Measurements from ENCODE around the gene EPHA1. TPM values are rescaled to one million over a fixed set of nuclear protein-coding genes. Genes with fewer than 3 reads are reported as not detected.
A peak's percentile ranks its signal among the peaks of the same experiment; 100 is the strongest.

EPHA1 gene
- total RNA-seq, 1 donor = 2.3 TPM

DNA sequence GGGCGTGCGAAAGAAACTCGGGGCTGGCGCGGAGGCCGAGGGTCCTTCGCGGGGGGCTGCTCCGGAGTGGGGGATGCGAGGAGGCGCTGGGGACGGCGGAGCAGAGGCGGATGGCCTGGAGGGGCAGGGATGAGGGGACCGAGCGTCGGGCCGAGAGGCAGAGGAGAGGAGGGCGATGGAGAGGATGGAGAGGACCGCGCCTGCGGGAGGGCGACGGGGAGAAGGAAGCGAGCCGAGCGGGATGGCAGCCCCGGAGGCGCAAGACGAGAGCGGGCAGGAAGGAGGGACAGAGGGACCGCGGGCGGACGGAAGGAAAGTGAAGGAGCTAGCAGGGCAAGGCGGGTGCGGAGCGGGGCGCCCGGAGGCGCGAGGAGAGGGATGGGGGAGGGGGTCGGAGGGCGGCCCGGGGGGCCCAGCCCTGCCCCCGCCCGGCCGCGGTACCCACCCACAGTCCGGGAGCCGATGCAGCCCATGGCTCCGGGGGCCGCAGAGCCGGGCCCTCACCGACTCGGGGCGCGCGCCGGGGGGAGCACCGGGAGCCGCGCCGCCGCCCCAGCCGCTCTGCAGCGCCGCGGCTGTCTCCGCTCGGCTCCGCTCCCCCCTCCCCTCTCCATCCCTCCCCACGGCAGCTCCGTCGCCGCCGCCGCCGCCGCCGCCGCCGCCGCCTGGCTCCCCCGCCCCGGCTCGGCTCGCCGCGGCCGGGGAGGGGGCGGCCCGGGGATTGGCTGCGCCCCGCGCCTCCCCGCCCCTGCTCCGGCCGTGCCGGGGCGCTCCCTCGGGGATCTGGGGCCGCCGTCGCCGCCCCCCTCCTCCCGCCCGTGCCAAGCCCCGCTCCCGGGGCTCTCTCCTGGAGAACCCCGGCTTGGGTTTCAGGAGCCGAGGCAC is 46.3 kb downstream of the EPHA1 start, which contains the start of gene FAM131B:
FAM131B (minus strand) TSS at position 583 of the 885 bp plus-strand sequence; CDS start at position 473, 110 bp downstream.
- H3K9me3 ChIP-seq (ENCODE audit: low read depth, low read length) = no peaks in the 10 kb centered on the region
- peaks cover 30% of the 10 kb centered on the region for H3K27me3 ChIP-seq (ENCODE audit: insufficient read depth, low read length)
- H3K4me3 ChIP-seq (ENCODE audit: low read length) = peak within 1 kb of the TSS; percentile 33
- peaks cover 11% of the 10 kb centered on the region for H3K4me1 ChIP-seq (ENCODE audit: insufficient read depth, low read length)

DNA sequence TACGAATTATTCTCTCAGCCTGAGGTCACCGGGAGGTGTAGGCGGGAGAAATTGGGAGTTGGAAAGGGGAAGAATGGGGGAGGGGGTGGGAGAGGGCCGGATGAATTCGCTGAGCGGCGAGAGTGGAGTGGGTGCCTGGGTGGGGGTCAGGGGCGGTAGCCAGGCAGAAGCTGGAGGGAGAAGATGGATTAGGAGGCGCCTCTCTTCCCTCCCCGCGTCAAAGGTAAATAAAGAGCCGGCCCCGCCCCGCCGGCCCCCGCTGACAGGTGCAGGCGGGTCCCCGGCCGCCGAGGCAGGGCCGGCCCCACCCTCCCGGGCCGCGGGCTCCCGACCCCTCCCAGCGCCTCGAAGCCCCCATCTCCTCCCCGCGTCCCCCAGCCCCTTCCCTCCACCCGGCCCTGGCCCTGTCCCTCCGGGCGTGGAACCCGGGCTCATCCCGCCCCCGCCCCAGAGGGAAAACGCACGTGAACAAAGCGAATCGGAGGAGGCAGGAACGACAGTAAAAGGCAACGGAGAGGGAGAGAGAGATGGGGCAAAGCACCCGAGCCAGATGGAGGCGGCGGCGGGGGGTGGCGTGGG is 47.0 kb downstream of the EPHA1 start:
- H3K27me3 ChIP-seq (ENCODE audit: insufficient read depth, low read length) = peaks cover 30% of the 10 kb centered on the region
- H3K4me1 ChIP-seq (ENCODE audit: insufficient read depth, low read length) = peaks cover 11% of the 10 kb centered on the region
- H3K4me3 ChIP-seq (ENCODE audit: low read length) = no peak overlapping the region
- no peaks in the 10 kb centered on the region for H3K9me3 ChIP-seq (ENCODE audit: low read depth, low read length)

DNA sequence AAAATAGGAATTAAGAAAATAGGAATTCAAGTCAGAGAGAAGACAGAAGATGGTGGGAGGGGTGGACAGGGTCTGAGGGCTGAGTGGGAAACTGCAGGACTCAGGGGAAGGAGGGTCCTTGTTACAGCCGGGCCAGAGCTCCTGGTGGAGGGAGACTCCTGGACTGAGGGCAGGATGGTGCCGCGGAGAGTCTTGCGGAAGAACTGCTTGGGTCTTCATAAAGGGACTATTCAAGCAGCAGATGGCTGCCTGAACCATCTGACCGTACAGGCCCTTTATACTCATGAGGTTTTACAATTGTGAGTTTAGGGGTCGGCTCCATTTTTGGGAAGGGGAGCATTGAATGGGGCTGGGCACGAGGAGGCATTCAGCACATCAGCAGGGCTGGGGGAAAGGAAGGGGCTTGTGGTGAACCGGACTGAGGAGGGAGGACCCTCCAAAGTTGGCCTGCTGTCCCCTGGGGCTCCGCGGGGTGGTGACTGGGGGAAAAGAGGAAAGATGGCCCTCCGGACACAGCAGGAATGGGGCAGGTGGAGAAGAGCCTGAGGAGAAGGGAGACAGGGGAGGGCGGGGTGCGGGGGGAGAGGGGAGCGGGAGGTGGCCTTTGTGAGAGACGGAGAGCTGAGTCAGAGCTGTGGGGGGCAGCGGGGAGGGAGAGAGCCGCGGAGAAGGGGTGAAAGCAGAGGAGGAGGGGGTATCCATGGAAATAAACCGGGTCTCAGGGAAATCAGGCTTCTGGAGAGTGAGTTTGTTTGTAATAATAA is 47.7 kb downstream of the EPHA1 start:
- Histone ChIP-seq H3K4me1 (ENCODE audit: insufficient read depth, low read length) (peaks cover 11% of the 10 kb centered on the region), H3K4me3 (ENCODE audit: low read length) (no peak overlapping the region), H3K9me3 (ENCODE audit: low read depth, low read length) (no peaks in the 10 kb centered on the region), H3K27me3 (ENCODE audit: insufficient read depth, low read length) (peaks cover 30% of the 10 kb centered on the region)

DNA sequence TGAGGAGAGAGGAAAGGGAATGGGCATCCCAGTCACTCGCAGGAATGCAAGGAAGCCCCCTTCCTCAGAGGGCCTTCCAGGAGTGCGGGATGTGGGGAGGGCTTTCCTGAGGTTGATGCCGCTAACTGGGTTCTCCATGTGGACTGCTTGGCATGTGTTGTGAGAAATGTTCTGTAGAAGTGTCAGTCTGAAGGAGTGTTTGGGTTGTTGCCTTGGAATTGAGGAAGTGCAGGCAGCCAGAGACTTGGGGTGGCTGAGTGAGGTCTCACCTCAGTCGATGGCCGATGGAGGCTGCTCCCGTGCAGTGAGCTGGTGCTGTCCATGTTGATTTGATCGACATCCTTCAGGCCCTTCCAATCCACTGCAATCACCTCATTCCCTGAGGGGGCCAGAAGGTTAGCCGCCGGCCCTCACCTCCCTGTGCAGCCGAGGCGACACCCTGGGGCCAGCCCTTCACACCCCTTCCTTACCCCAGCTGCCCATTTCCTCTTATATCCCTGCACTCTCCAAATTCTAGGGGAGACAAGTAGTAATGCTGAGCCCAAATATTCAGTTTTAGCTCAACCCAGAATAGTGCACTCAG is 48.8 kb downstream of the EPHA1 start:
- peaks cover 11% of the 10 kb centered on the region for H3K4me1 ChIP-seq (ENCODE audit: insufficient read depth, low read length)
- H3K4me3 ChIP-seq (ENCODE audit: low read length) = no peak overlapping the region
- H3K27me3 ChIP-seq (ENCODE audit: insufficient read depth, low read length) = peaks cover 21% of the 10 kb centered on the region
- H3K9me3 ChIP-seq (ENCODE audit: low read depth, low read length) = no peaks in the 10 kb centered on the region

DNA sequence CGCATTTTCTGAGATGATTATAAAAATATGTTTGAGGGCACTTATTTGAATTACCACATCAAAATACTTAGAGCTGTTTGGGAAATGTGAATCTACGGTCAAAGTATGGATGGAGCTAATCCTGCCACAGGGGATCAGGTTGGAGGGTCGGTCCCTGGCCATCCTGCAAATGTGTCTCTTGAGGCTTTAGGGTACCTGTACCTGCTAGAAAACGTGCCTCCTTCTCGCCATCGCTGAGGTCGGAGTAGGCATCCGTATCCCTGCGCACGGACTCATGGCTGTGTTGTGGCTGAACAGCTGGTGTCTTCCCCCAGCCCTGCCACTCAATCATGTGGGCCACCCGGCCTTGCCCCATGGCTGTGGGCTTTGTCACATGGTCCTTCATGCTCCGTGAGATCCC is 50.0 kb downstream of the EPHA1 start:
- Histone ChIP-seq H3K9me3 (ENCODE audit: low read depth, low read length) (no peaks in the 10 kb centered on the region), H3K4me3 (ENCODE audit: low read length) (no peak overlapping the region), H3K4me1 (ENCODE audit: insufficient read depth, low read length) (peaks cover 11% of the 10 kb centered on the region), H3K27me3 (ENCODE audit: insufficient read depth, low read length) (peaks cover 9% of the 10 kb centered on the region)

DNA sequence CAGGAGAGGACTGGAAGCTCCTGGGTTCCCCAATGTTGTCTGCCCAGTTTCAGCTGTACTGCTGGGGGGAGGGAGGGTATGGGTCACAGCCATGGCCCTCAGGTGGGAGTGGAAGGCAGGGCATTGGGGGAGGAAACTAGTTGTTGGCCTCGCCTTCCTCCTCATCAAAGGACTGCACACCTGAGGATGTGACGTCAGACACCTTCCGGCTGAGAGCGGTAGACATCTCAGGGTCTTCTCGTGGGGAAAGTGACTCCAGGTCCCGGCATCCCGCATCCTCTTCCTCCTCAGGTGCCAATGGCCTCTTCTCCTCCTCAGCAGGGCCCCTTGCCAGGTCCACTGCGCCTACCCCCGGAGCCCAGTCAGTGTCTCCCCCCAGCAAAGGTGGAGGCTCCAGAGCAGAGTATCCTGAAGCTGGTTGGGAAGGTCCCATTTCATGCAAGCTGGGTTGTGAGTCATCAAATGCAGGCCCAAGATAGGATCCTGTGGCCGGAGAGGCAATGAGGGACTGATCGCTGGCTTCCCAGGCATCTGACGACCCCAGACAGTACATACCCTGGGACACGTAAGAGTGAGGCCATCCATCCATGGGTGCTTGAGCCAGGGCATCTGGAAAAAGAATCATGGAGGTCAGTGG is 52.1 kb downstream of the EPHA1 start:
- peaks cover 5% of the 10 kb centered on the region for H3K4me1 ChIP-seq (ENCODE audit: insufficient read depth, low read length)
- H3K27me3 ChIP-seq (ENCODE audit: insufficient read depth, low read length) = no peaks in the 10 kb centered on the region
- no peaks in the 10 kb centered on the region for H3K9me3 ChIP-seq (ENCODE audit: low read depth, low read length)
- no peak overlapping the region for H3K4me3 ChIP-seq (ENCODE audit: low read length)

DNA sequence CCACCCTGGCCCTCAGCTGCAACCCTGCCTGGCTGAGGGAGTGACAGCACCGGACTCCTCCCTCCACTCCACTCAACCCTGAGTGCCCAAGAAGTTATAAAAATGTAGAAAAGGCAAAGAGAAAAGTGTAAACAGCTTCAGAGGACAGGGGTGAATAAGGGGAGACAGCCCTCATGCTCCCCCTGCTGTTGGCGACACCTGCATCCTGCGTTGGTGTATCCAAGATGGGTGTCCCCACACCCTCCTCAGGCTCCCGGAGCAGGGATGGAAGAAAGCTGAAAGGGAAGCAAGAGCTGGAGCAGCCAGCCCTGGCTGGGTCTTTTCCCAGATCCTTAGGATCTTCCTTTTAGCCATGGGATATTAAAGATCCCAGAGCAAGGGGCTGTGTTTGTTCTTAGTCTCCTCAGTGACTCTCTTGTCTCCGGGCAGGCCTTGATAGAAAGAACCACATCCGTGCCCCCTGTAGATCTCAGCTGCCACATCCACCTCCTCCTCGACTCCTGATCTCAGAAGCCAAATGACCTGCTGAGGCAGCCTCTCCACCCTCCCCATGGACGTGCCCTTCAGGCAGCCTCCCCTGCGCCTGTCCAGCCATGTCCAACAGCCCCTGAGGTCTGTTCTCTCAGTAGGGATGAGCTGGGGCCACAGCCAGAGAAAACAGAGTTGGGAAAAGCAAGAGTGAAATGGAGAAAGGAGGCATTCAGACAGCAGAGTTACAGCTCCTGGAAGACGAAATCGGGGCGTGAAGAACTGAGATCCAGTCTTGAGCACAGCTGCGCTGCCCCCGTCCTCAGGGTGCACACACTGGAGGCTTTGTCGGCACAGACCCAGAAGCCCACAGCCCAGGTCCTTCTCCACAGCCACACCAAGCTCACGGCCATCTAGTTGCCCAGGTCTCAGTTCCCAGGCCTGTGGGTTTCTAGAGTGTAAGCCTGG is 52.9 kb downstream of the EPHA1 start:
- Histone ChIP-seq H3K4me1 (ENCODE audit: insufficient read depth, low read length) (peaks cover 5% of the 10 kb centered on the region), H3K4me3 (ENCODE audit: low read length) (no peak overlapping the region), H3K9me3 (ENCODE audit: low read depth, low read length) (no peaks in the 10 kb centered on the region), H3K27me3 (ENCODE audit: insufficient read depth, low read length) (no peaks in the 10 kb centered on the region)

DNA sequence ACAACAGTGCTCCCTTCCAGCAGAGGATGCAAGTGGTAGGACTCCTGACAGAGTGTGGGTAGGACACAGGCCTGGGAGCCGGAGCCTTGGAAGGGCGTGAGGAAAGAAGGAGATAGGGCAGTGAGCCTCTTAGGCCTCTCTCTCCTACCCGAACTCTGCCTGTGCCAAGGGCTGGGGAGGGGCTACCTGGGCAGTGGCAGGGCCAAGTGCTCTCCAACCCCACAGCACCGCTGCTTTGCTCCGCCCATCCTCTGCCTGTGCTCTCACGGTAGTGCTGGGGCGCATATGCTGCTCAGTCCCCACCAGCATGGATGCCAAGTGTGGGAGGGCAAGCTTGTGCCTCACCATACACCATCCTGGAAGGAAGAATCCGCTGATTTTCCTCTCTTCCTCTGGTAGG is 53.7 kb downstream of the EPHA1 start:
- no peaks in the 10 kb centered on the region for H3K9me3 ChIP-seq (ENCODE audit: low read depth, low read length)
- no peak overlapping the region for H3K4me3 ChIP-seq (ENCODE audit: low read length)
- H3K27me3 ChIP-seq (ENCODE audit: insufficient read depth, low read length) = no peaks in the 10 kb centered on the region
- H3K4me1 ChIP-seq (ENCODE audit: insufficient read depth, low read length) = peaks cover 4% of the 10 kb centered on the region

DNA sequence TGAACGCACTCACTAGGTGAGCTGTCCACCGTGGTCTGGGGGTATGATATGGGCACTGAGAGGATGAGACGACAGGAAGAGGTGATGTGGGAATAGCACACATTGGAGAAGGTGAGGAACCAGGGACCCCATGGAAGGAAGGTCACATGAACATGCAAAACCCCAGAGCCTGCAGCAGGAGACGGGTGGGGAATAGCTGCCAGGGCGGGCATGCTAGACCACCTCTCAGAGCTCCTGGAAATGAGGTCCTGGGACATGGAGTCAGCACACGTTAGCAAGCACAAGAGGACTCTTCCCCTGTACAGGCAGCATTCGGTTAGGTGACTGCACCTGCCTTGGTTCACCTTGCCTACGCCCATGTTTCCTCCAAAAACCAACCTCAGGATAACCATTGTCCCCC is 54.3 kb downstream of the EPHA1 start:
- no peaks in the 10 kb centered on the region for H3K4me1 ChIP-seq (ENCODE audit: insufficient read depth, low read length)
- H3K27me3 ChIP-seq (ENCODE audit: insufficient read depth, low read length) = no peaks in the 10 kb centered on the region
- no peaks in the 10 kb centered on the region for H3K9me3 ChIP-seq (ENCODE audit: low read depth, low read length)
- no peak overlapping the region for H3K4me3 ChIP-seq (ENCODE audit: low read length)

DNA sequence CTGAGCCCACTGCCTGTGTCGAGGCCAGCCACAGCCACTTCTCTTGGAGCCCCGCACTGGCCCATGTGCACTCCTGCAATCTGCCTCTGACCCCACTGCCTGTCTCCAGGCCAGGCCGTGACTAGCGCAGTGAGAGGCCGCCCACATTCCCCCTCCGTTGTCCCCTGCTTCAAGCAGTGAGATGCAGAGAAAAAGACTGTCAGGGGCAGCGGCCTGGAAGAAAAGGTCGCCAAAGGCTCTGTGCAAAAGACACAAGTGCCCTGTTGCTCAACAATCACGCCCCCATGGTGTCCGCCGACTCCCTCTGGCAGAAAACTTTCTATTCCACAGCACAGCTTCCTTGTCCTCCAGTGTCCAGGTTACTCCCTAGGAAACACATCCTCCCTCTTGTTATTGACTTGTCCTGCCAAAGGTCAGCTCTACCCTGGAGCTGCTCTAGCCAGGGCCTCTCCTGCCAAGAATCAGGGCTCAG is 56.1 kb downstream of the EPHA1 start:
- Histone ChIP-seq H3K4me3 (ENCODE audit: low read length) (no peak overlapping the region), H3K9me3 (ENCODE audit: low read depth, low read length) (no peaks in the 10 kb centered on the region)

DNA sequence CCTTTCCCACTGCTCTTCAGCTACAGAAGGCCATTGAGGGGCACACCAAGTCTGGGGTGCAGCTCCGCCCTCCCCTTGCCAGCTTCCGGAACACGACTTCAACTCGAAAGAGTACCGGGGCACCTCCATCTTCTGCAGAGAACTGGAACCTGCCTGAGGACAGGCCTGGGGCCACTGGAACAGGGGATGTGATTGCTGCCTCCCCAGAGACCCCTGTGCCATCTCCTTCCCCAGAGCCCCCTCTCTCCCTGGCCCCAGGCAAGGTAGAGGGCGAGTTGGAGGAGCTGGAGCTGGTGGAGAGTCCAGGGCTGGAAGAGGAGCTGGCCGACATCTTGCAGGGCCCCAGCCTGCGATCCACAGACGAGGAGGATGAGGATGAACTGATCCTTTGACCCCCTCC is 57.1 kb downstream of the EPHA1 start:
- no peaks in the 10 kb centered on the region for H3K4me1 ChIP-seq (ENCODE audit: insufficient read depth, low read length)
- no peaks in the 10 kb centered on the region for H3K9me3 ChIP-seq (ENCODE audit: low read depth, low read length)
- H3K27me3 ChIP-seq (ENCODE audit: insufficient read depth, low read length) = peaks cover 3% of the 10 kb centered on the region
- H3K4me3 ChIP-seq (ENCODE audit: low read length) = no peak overlapping the region

More for the DNA sequence above, 56.1 kb downstream of the EPHA1 start:
- H3K27me3 ChIP-seq (ENCODE audit: insufficient read depth, low read length) = peaks cover 2% of the 10 kb centered on the region
- H3K4me1 ChIP-seq (ENCODE audit: insufficient read depth, low read length) = no peaks in the 10 kb centered on the region

DNA sequence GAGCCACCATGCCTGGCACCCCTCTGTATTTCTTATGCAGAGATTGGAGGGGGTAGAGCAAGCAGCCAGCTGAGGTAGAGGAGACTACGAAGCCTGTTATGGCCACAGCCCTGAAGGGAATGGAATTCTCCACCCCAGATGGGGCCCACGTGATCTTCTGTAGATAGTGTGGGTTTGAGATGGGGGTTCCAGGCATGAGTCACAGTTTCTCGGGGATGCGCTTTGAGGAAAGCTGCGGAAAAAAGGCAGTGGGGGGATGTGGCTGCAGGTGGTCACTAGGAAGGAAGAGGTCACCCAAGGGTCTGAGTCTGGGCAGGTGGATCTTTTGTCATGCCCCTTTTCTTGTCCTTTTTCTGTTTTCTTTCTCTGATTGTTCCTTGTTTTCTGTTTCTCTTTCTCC is 57.6 kb downstream of the EPHA1 start:
- Histone ChIP-seq H3K9me3 (ENCODE audit: low read depth, low read length) (no peaks in the 10 kb centered on the region), H3K27me3 (ENCODE audit: insufficient read depth, low read length) (peaks cover 5% of the 10 kb centered on the region), H3K4me3 (ENCODE audit: low read length) (no peak overlapping the region), H3K4me1 (ENCODE audit: insufficient read depth, low read length) (no peaks in the 10 kb centered on the region)

DNA sequence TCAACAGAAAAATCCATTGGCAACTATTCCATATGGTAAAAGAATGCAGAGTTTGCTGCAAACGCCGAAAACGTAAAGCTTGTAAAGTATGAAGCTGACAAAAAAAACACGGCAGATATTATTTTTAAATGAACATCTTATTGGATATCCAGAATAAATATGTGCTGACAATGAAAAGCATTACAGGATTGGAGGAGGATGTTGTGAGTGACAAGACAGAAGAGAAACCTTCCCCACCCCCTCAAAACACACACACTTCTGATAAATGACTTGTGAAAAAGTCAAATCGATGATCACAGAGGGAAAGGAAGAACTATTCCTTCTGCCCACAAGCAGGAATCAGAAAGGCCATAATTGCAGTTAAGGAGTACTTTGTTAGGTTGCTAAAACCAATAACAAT is 60.7 kb downstream of the EPHA1 start:
- H3K27me3 ChIP-seq (ENCODE audit: insufficient read depth, low read length) = peaks cover 5% of the 10 kb centered on the region
- no peaks in the 10 kb centered on the region for H3K9me3 ChIP-seq (ENCODE audit: low read depth, low read length)
- peaks cover 9% of the 10 kb centered on the region for H3K4me1 ChIP-seq (ENCODE audit: insufficient read depth, low read length)
- no peak overlapping the region for H3K4me3 ChIP-seq (ENCODE audit: low read length)
